SK-N-SH treated with all-trans-retinoic acid at 6 μM for 48 hours (cell line): ENCODE measurements around the gene SNX27.

Source experiments
- ARNTL ChIP-seq: fragments of 450-650 bp; formaldehyde crosslinking; IDR thresholded peaks from 2 replicates; pipeline ENCODE4 v1.5.0; 2020; ENCODE audit warnings: low read depth, mild to moderate bottlenecking, moderate library complexity, borderline replicate concordance
- BACH2 ChIP-seq: fragments of 250-450 bp; sonication (Bioruptor Pico); IDR thresholded peaks from 2 replicates; pipeline ENCODE4 v1.9.0; 2021; ENCODE audit warnings: mild to moderate bottlenecking, borderline replicate concordance
- CSRNP3 ChIP-seq: fragments of 250-450 bp; sonication (Bioruptor Pico); IDR thresholded peaks from 2 replicates; pipeline ENCODE4 v1.5.1; 2021; ENCODE audit warnings: mild to moderate bottlenecking, moderate library complexity
- ISL1 ChIP-seq: fragments of 250-450 bp; sonication (Bioruptor Pico); IDR thresholded peaks from 2 replicates; pipeline ENCODE4 v2.1.2; 2022; ENCODE audit warnings: mild to moderate bottlenecking, moderate library complexity
- PATZ1 ChIP-seq: fragments of 250-450 bp; sonication (Bioruptor Pico); IDR thresholded peaks from 2 replicates; pipeline ENCODE4 v1.8.0; 2020; ENCODE audit warnings: mild to moderate bottlenecking, moderate library complexity, borderline replicate concordance
- SNAI2 ChIP-seq: fragments of 250-450 bp; sonication (Bioruptor Pico); IDR thresholded peaks from 2 replicates; pipeline ENCODE4 v1.5.0; 2020; ENCODE audit warnings: mild to moderate bottlenecking, moderate library complexity

- TF ChIP-seq PATZ1 (CRISPR knock-in tag) (no peak), SNAI2 (CRISPR knock-in tag) (no peak), ARNTL (no peak), CSRNP3 (CRISPR knock-in tag) (no peak), BACH2 (CRISPR knock-in tag) (no peak), ISL1 (CRISPR knock-in tag) (no peak)
Measured at GRCh38 chr1:151604291-151604690, 7.6 kb upstream of the SNX27 start.
